WI38 (cell line): ENCODE measurements around the gene PRDM16.

Source experiments
- H3K4me3 ChIP-seq: 2 replicates; pipeline ENCODE4 v1.5.1; 2011; ENCODE audit warnings: low read depth, mild to moderate bottlenecking, control low read depth, low read length
- CTCF ChIP-seq: IDR thresholded peaks from 2 replicates; pipeline ENCODE4 v1.5.1; 2012; ENCODE audit warnings: low read depth, mild to moderate bottlenecking, control low read depth, low read length

PRDM16 gene

GRCh38 chr1:3050603-3051002 is 18.4 kb upstream of the PRDM16 start:
- TF ChIP-seq CTCF = no peak
- H3K4me3 ChIP-seq = no peak overlapping the region

- H3K4me3 ChIP-seq = no peak overlapping the region
- no peak for TF ChIP-seq CTCF
Observed at GRCh38 chr1:3051270-3052268, 17.4 kb upstream of the PRDM16 start.

- TF ChIP-seq CTCF = no peak
- H3K4me3 ChIP-seq = no peak overlapping the region
Observed at GRCh38 chr1:3052501-3052900, 16.5 kb upstream of the PRDM16 start.

- H3K4me3 ChIP-seq = no peak overlapping the region
- no peak for TF ChIP-seq CTCF
Observed at GRCh38 chr1:3053366-3053980, 15.5 kb upstream of the PRDM16 start.

GRCh38 chr1:3053986-3054385 is 15.0 kb upstream of the PRDM16 start:
- no peak overlapping the region for H3K4me3 ChIP-seq
- TF ChIP-seq CTCF = no peak

- no peak for TF ChIP-seq CTCF
Observed at GRCh38 chr1:3054474-3054873, 14.5 kb upstream of the PRDM16 start.

GRCh38 chr1:3055051-3055450 is 14.0 kb upstream of the PRDM16 start:
- TF ChIP-seq CTCF = no peak
- no peak overlapping the region for H3K4me3 ChIP-seq

More at GRCh38 chr1:3054474-3054873, 14.5 kb upstream of the PRDM16 start:
- no peak overlapping the region for H3K4me3 ChIP-seq
